COLO829 (cell line): Measurements from ENCODE around the gene MMEL1.

Experiments
- DNase-seq: peaks from one replicate; pipeline ENCODE4 v3.0.0; 2012; ENCODE audit warnings: low spot score

Gene MMEL1

DNA sequence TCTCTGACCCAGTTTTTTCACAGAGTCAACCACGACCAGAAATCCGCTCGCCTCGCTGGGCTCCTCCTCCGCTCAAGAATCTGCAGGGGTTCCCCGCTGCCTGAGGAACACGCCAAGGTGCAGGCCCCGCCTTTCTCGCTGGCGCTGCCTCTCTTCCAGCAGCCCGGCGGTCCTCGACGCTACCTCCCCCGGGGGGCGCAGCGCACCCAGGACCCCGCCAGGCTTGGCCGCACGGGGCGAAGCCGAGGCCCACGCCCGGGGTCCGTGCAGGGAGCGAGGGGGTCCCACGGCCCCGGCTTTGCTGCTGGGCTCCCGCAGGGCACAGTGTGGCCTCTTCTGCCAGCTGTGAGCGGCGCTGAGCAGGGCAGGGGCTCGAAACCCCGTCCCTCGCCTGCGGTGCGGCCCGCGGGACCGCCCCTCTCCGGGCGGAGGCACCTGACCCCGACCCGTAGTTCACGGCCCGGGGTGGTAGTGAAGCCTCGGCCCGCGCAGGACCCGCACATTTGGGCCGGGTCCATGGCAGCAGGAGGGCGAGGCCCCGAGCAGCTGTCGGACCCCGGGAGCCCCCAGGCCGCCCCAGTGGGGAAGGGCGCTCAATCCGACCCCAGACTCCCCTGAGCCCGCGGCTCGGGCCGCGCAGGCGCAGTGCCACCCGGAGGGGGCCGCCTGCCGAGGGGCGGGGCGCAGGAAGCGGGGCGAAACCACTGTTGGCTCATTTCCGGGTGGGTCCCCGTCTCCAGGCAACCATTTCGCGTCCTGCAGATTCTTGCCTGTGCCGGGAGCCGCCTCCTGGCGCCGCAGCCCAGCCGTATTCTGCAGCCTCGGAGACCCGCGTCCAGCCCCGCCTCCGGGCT lies 10.0 kb upstream of the MMEL1 start:
- DNase-seq, result peak; percentile 98

DNA sequence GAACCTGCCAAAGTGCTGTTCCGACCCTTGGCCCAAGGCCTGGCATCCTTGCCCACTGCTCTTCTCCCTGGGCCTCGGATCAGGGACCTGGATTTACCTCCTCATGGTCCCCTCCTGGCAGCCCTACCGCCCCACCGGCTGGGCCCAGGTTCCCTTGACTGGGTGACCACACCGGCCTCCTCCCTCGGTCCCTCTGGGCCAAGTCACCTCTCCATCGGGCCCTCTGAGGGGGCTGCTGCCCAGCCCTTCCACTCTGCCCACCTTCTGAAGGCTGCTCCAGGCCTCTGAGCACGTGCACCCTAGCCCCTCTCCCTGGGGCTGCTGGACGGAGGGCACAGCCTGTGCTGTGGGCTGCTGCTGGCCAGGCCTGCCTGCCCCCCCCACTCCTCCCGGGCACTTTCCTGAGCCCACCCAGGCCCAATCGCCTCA lies 9.3 kb upstream of the MMEL1 start:
- DNase-seq, result no peak

DNA sequence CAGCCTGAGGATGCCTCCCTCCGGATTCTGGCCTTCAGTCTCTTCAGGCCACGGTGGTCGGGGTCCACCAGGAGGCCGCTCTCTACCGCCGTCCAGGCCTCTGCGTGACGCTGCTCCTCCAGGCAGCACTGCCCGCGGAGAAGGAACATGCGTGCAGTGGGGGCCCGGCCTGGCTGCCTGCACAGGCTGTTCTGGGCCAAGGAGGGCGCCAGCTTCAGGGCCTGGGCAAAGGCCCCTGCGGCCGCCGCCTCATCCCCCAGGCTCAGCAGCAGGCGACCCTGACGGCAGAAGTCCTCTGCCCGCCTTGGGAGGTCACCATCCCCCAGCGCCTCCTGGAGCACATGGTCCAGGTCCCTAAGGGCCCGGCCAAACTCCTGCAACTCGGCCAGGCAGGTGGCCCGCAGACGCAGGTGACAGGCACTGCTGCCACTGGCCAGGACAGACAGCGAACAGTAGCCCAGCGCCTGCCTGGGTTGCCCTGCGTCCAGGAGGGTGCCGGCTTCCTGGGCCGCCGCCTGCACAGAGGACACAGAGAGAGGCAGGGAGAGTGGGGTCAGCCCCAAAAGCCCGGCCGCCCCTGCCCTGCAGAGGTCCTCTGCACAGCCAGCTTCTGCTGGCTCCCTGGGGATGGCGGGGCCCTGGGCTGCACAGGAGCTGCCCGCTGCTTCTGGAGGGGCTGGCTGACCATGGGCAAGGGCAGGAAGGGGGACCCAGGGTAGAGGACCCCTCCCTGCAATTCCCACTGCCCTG lies 8.7 kb upstream of the MMEL1 start:
- no peak for DNase-seq

DNA sequence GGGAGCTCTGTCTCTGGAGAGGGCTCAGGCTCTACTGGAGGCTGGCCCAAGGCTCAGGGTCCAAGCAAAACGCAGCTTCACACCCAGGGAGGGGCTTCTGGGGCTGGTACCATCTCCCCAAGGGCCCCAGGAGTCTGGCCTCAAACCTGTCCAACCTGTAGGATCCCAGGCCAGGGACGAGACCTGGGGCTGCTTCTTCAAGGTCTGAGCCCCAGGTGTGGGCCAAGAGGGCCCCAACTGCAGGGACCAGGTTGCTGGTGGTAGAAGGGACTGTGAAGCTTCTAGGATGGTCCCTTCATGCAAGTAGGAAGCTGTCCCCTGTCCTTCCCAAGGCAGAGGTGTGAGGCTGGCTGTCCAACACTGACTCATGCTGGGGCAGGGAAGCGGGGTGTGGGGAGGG lies 7.8 kb upstream of the MMEL1 start:
- no peak for DNase-seq

DNA sequence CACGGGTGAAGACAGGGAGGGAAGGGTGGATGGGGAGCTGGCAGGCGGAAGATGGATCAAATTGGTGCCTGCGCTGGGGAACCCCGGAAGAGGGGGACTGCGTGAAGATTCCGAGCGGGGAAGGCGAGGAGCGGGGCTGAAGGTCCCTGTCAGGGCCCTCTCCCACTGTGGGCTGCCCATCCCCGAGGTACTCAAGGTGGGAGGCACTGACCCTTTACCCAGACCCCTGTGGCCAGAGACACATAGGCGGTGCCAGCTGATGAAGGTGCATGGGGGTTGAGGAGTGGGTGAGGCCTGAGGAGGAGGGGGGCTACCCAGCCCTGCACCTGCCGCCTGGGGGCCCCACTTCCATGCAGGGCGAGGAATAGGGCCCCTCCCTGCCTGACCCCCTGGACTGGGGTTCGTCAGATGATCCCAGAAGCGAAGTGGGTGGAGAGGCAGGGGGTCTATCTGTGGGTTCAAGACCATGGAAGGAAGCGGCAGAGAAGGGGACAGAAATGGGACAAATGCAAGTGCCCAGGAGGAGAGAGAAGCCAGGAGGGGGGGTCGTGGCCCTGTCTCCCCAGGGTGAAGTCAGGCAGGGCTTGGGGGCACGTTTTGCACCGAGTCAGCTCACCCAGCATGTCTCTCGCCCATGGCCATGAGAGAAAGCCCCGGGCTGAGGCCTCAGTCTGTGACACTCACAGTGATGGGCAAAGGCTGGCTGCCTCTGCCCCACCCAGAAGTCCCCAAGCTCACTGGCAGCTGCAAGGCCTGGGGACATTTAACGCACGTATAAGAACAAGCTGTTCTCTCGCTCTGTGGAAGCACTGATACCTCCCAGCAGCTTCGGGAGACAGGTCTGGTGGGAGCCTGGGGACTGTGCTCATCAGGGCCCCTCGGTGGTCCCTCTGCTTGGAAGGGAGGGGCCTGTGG lies 7.0 kb upstream of the MMEL1 start:
- no peak for DNase-seq

DNA sequence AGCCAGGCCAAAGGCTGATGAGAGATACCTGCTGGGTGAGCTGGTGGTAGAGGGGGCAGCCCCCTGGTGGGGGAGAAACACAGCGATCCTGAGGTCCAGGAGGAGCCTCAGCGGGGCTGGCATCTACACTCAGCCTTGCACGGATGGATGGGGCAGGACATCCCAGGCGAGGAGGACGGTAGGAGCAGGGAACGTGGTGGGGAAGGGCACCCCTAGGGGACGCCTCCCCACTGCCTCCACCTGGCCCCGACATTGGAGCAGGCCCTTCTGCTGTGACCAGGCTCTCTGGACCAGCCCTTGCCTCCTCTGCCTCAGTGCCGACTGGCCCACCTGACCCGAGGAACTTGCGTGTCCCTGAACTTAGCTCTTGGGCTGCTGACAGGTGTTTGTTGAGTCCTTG lies 6.4 kb upstream of the MMEL1 start:
- no peak for DNase-seq

DNA sequence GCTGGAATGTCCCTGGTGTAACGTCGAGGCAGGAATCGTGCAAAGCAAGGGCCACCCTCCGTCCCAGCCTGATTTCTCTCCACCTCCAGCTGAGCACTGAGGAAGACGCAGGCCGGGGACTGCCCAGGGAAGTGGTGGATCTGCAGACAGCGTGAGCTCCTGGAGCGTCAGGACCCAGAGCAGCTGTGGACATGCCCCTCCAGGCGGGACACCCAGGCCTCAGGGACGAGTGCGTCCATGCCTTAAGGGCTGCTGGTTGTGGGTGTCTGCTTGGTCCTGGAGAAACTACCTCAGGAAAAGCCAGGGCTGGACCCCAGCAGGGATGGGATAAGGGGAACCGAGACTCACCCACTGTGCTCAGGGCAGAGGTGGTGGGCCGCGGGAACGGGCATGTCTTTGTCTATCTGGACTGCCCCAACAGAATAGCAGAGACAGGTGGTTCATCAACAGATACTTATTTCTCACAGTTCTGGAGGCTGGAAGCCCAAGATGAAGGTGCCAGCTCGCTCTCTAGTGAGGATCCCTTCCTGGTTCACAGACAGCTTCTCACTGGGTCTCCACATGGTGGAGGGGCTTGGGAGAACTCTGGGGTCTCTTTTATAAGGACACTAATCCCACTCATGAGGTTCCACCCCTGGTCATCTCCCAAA lies 5.8 kb upstream of the MMEL1 start:
- DNase-seq, result no peak

DNA sequence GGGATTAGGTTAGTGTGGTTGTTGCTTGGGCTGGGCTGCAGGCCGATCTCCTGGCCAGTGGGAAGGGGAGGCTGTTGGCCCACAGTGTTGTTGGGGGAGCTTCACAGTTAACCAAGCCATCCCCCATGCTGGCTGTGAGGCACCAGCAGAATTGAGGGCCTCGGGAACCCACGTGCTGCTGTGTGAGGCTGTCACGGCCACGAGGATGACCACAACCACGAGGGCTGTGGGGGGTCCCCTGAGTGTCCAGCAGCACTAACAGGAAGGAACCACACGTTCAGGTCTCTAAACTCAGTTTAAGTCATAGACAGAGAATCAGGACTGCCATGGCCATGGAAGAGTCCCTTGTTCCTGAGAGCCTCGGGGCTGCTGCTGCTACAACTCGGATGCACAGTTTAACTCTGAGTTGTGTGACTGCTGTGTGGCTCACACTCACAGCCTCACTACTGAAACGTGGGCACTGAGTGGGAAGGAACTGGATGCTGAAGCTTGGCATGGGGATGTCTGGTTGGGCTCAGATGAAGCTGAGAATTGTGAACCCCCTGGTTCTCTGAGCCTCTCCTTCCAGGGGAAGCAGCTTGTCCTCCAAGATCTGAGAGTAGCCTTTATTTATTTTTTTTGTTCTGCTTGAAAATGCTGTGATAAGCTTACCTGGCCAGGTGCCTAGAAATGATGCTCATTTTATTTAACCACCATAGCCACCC lies 4.8 kb upstream of the MMEL1 start:
- no peak for DNase-seq

DNA sequence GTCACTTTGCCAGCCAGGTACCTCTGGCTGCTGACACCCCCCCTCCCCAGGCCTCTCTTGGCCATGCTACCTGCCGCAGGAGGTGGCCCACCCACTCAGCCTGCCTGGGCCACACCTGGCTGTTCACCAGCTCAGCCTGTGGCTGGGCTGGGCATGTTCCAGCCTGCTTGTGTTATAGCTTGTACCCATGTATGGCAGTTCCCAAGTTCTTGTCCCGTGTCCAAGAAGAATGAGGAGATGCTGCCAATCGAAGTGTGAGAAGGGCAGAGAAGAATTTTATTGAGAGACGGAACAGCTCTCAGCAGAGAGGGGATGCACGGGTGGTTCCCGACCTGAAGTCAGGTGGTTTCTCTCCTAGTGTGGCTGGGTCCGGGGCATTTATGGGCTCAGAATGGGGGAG lies 3.9 kb upstream of the MMEL1 start:
- no peak for DNase-seq

DNA sequence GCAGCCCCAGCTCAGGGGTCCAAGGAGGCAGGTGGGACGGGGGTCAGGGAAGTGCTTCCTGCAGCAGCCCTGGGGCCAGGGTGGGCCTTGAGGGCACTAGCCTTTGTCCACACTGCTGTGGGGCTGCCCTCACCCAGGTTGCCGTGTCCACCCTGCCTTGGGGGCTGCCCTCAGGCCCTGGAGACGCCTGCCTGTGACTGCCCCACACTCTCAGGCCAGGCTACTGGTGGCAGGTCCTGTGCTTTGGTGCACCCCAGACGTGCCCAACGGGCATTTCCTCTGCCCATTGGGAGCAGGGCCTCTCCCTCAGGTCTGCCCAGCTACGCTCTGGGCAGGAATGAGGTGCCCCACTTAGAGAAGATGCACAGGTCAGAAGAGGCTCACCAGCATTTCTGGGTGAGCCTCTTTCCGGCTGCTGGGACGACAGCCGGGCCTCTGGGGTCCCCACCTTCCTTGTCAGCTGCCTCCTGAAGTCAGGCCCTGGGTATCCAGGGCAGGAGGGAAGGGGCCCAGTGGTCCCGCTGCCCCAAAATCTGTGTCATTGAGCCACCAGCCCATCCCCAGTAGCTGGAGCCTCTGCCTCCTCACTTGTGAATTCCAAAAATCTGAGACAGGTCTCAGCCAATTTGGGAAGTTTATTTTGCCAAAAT lies 2.7 kb upstream of the MMEL1 start:
- DNase-seq, result no peak

DNA sequence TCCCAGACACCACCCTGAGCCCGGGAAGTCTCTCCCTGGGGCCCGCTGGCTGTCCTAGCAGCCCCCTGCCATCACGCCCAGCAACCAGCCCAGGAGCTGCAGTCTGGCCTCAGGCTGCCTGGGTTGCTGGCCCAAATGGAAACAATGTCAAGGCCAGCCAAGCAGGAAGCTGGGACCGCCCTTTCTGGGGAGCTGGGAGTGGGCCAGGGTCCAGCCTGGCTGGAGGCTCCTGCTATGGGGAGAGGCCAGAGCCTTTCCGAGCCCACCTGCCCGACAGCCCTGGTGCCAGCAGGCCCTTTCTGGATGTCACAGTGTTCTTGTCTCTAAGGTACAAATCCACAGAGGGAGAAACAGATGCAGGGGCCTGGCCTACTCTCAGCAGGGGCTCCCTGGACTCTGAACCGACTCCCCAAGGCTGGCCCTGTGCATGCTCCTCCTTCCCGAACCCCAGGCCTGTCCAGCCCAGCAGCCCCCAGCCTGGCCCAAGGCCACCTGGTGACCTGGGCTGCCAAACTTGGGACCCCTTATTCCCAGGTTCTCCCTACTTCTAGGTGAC lies 1.2 kb upstream of the MMEL1 start:
- no peak for DNase-seq

DNA sequence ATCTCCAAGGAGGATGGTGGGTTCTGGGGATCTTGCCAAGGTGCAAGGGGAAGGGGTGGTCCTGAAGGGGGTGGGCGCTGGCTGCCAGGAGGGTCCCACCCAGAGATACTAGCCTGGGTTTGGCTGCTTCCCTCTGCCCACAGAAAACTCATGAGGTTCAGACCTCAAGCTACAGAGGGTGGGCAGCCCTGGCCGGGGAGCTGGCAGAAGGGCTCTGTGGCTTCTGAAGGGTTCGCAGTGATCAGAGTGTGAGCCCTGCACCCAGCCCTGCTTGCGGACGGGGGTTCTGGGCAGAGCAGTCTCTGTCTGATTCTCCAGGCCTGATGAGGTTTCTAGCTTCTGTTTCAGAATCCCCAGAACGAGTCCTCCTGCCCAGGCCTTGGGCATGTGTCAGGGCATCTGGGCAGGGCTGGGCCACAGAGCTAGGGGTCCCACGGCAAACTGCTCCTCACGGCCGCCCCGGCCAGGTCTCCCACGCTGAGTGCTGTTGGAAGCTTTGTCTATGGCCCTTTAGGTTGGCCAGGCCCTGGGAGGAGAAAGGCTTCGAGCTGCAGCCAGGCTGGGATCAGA lies 635 bp upstream of the MMEL1 start:
- DNase-seq, result no peak

DNA sequence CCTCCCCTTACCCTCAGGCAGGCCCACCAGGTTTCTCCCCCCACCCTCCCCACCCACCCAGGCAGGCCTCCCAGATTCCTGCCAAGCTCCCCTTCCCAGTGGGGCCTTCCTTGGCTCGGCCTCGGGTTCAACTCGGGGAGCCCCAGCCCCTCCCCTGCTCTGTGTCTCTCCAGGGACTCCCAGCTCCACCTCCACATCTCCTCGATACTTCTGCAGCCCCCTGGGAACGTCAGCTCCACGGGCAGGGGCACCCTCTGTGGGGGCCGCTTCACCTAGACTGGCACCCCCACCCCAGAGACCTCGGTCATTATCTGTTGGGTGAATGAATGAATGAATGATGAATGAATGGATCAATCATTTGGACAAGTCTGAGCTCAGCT lies 775 bp downstream of the MMEL1 start:
- DNase-seq, result no peak

DNA sequence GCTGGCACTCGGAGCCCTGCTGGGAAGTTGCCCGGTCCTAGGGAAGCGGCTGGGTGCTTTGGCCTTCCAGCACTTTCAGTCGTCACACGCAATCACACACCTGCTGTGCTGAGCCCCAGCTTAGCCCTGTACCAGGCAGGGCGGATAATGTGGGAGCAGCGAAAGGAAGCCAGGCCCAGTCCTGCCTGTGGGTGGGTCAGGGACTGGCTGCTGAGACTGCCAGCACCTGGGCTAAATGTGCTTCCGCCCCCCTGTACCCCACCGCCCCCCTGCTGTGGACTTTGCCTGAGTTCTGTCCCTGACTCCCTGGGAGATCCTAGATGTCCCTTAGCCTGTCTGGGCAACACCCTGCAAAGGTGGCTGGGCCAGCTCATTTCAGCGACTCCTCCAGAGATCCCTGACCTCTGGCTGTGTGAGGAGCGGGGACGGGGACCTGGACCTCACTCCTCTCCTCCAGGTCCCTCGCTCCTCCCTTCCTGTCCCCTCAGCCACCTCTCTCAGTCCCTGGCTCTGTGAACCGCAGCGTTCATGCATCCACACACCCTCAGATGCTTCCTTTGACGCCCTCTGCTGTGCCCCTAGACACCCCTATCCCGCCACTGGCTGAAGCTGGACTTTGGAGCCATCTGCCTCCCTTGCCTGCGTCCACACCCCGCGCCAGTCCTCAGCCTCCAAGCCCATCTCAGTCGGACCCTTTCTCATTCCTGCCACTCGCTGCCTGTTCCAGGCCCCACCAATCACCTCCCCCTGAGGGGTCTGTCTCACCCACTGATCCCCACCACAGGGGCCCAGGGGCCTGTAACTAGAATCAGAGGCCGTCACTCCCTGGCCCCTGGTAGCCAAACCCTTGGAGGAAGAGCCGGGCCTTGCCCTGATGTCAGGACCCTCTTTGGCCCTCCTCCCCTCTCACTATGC lies 1.4 kb downstream of the MMEL1 start:
- DNase-seq, result no peak

DNA sequence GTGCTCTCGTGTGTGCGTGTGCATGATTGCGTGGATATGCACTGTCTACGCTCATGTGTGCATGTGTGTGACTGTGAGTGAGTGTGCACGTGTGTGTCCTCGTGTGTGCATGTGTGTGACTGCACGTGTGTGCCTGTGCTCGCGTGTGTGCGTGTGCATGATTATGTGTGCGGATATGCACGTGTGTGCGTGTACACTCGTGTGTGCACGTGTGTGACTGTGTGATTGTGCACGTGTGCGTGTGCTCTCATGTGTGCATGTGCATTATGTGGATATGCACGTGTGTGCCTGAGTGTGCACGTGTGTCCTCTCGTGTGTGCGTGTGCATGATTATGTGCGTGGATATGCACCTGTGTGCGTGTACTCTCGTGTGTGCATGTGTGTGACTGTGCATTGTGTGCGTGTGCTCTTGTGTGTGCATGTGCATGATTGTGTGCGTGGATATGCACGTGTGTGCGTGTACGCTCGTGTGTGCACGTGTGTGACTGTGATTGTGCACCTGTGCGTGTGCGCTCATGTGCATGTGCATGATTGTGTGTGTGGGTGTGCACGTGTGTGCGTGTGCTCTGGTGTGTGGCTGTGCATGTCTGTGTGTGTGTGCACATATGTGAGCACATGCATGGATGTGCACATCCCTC lies 2.2 kb downstream of the MMEL1 start:
- no peak for DNase-seq

DNA sequence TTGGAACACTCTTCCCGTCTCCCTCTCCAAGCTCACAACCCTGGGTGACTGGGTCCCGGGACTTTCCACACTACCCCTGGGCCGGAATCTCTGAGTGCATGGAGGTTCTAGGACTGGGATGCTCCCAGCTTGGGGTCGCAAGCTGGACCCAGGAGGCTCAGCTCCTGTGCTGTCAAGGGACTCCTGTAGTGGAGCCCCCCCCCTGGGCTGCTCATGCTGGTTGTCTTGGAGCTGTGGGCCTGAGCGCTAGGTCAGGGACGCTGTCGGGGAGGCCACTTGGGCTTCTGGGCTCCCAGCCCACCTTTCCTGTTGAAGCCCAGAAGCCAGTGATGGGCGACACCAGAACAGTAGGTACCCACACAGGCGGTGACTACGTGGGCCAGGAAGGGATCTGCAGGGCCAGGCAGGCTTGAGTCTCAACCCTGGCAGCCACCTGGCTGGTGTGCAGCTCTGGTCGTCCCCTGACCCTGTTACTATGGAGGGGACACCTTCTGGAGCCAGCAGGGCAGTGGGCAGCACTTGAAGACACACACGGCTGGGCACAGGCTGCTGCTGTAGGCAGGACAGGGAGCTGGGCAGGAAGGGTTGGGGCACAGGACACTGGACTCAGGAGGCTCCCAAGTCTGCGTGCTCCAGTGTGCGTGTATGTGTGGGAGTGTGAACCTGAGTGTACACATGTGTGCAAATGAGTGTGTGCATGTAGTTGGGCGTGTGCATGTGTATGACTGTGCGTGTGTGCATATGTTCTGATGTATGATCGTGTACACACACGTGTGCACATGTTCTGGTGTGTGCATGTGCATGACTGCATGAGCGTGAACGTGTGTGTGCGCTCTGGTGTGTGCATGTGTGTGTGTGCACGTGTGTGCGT lies 3.0 kb downstream of the MMEL1 start:
- DNase-seq, result no peak

DNA sequence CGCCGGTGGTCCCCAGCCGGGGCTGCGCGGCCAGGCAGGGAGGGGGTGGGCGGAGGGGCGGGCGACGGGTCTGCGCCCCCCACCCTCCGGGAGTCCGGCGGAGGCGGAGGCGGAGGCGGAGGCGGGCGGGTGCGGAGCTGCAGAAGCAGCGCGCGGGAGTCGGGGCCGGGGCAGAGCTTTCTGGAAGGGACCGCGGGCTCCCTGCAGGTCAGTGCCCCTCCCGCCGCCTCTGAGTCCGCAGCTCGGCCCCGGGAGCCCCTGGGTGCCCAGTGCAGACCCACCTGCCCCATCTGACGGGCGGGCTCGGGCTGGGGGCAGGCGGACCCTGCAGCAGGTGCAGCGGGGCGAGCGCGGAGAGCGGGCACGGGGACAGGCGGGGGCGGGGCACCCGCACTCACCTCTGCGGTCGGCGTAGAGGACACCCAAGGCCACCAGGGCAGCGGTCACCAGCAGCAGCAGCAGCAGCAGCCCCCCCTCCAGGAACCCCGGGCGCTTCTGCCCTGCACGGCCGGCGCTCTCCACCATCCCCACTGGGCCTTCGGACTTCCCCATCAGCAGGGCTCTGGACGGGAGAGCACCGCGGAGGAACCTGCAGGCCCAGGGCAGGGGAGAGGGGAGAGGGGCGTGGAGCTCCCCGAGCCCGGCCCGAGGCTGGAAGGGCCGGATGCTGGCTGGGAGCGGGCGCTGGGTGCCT lies 3.7 kb downstream of the MMEL1 start:
- no peak for DNase-seq
